ENCODE results near the gene RPL12. TPM values are rescaled to one million over a fixed set of nuclear protein-coding genes. Genes with fewer than 3 reads are reported as not detected.

RPL12 gene
- total RNA-seq, 1 donor from 2014 or later, result 2,572 TPM

- TF ChIP-seq POLR2A (IDR thresholded peaks at IDR 0.05) (no peak), CTCF (IDR thresholded peaks at IDR 0.05) (no peak), POLR2AphosphoS5 (IDR thresholded peaks at IDR 0.05; ENCODE audit: insufficient read depth in 1 of 2, low read depth in 1 of 2) (no peak)
- DNase-seq (ENCODE audit: extremely low spot score in 2 of 2), result no peak
- Histone ChIP-seq H3K9me3 (no peaks in the 10 kb centered on the region), H3K4me3 (no peak overlapping the region), H3K27me3 (no peaks in the 10 kb centered on the region), H3K27ac (no peak overlapping the region), H3K36me3 (peaks cover 0 to 61% of the 10 kb centered on the region in 2 donors), H3K4me1 (no peaks in the 10 kb centered on the region)
- intact Hi-C loops (cut with DNase I), result no loop called here
Observed at GRCh38 chr9:127485995-127486394, 34.8 kb upstream of the RPL12 start.

GRCh38 chr9:127482662-127483061 is 31.5 kb upstream of the RPL12 start:
- H3K4me3 ChIP-seq, result no peak overlapping the region
- no peaks in the 10 kb centered on the region for H3K4me1 ChIP-seq
- no peaks in the 10 kb centered on the region for H3K27me3 ChIP-seq
- no peaks in the 10 kb centered on the region for H3K9me3 ChIP-seq
- H3K36me3 ChIP-seq, result peaks cover 0 to 71% of the 10 kb centered on the region in 2 donors
- TF ChIP-seq CTCF (IDR thresholded peaks at IDR 0.05) (no peak), POLR2AphosphoS5 (IDR thresholded peaks at IDR 0.05; ENCODE audit: insufficient read depth in 1 of 2, low read depth in 1 of 2) (no peak), POLR2A (IDR thresholded peaks at IDR 0.05) (no peak)
- intact Hi-C loops (cut with DNase I), result no loop called here
- H3K27ac ChIP-seq, result no peak overlapping the region
- DNase-seq (ENCODE audit: extremely low spot score in 2 of 2), result no peak

GRCh38 chr9:127479507-127480081 is 28.4 kb upstream of the RPL12 start:
- no peak overlapping the region for H3K27ac ChIP-seq
- TF ChIP-seq CTCF (IDR thresholded peaks at IDR 0.05), result no peak
- TF ChIP-seq POLR2AphosphoS5 (IDR thresholded peaks at IDR 0.05; ENCODE audit: insufficient read depth in 1 of 2, low read depth in 1 of 2), result no peak
- no peak for TF ChIP-seq POLR2A (IDR thresholded peaks at IDR 0.05)
- H3K27me3 ChIP-seq, result no peaks in the 10 kb centered on the region
- H3K36me3 ChIP-seq, result peaks cover 0 to 60% of the 10 kb centered on the region in 2 donors
- DNase-seq (ENCODE audit: extremely low spot score in 2 of 2), result peak in 1 of 2 donors; percentile 94
- no peaks in the 10 kb centered on the region for H3K4me1 ChIP-seq
- no peak overlapping the region for H3K4me3 ChIP-seq
- intact Hi-C loops (cut with DNase I), result no loop called here
- H3K9me3 ChIP-seq, result no peaks in the 10 kb centered on the region

- peaks cover 0 to 31% of the 10 kb centered on the region in 2 donors for H3K36me3 ChIP-seq
- H3K9me3 ChIP-seq, result no peaks in the 10 kb centered on the region
- no peak overlapping the region for H3K27ac ChIP-seq
- H3K4me3 ChIP-seq, result no peak overlapping the region
- no peaks in the 10 kb centered on the region for H3K4me1 ChIP-seq
- no peak for TF ChIP-seq POLR2AphosphoS5 (IDR thresholded peaks at IDR 0.05; ENCODE audit: insufficient read depth in 1 of 2, low read depth in 1 of 2)
- no peak for TF ChIP-seq CTCF (IDR thresholded peaks at IDR 0.05)
- TF ChIP-seq POLR2A (IDR thresholded peaks at IDR 0.05), result no peak
- no peak for DNase-seq (ENCODE audit: extremely low spot score in 2 of 2)
- intact Hi-C loops (cut with DNase I), result no loop called here
- no peaks in the 10 kb centered on the region for H3K27me3 ChIP-seq
Observed at GRCh38 chr9:127474592-127474991, 23.4 kb upstream of the RPL12 start.

GRCh38 chr9:127473932-127474331 is 22.7 kb upstream of the RPL12 start:
- intact Hi-C loops (cut with DNase I), result no loop called here
- no peak overlapping the region for H3K4me3 ChIP-seq
- H3K36me3 ChIP-seq, result peaks cover 0 to 24% of the 10 kb centered on the region in 2 donors
- no peaks in the 10 kb centered on the region for H3K27me3 ChIP-seq
- no peaks in the 10 kb centered on the region for H3K9me3 ChIP-seq
- H3K4me1 ChIP-seq, result no peaks in the 10 kb centered on the region
- no peak overlapping the region for H3K27ac ChIP-seq
- no peak for DNase-seq (ENCODE audit: extremely low spot score in 2 of 2)
- TF ChIP-seq CTCF (IDR thresholded peaks at IDR 0.05), result no peak
- TF ChIP-seq POLR2AphosphoS5 (IDR thresholded peaks at IDR 0.05; ENCODE audit: insufficient read depth in 1 of 2, low read depth in 1 of 2), result no peak
- TF ChIP-seq POLR2A (IDR thresholded peaks at IDR 0.05), result no peak
